HG03175 (cell line): ENCODE data around the gene MYCN.

Experiments used
- ATAC-seq: cut with Tn5 transposase; IDR thresholded peaks from one replicate; pipeline ENCODE4 v1.9.1; 2021; ENCODE audit warnings: mild to moderate bottlenecking, moderate library complexity; ENCODE audit not compliant: unreplicated experiment

MYCN gene

GRCh38 chr2:15974565-15975260 is 34.4 kb downstream of the MYCN start:
- no peak for ATAC-seq

- no peak for ATAC-seq
Measured at GRCh38 chr2:15975261-15975600, 34.9 kb downstream of the MYCN start.

GRCh38 chr2:15975676-15976075 is 35.3 kb downstream of the MYCN start:
- ATAC-seq = no peak

- ATAC-seq = no peak
Measured at GRCh38 chr2:15976354-15976753, 36.0 kb downstream of the MYCN start.

- ATAC-seq = no peak
Measured at GRCh38 chr2:15979051-15979758, 38.9 kb downstream of the MYCN start.

- ATAC-seq = no peak
Measured at GRCh38 chr2:15979759-15980604, 39.6 kb downstream of the MYCN start.

- ATAC-seq = no peak
Measured at GRCh38 chr2:15980605-15981098, 40.3 kb downstream of the MYCN start.

GRCh38 chr2:15981646-15982045 is 41.3 kb downstream of the MYCN start:
- ATAC-seq = no peak

- no peak for ATAC-seq
Measured at GRCh38 chr2:15982285-15983044, 42.1 kb downstream of the MYCN start.

GRCh38 chr2:15983496-15983895 is 43.1 kb downstream of the MYCN start:
- no peak for ATAC-seq

GRCh38 chr2:15984368-15985255 is 44.3 kb downstream of the MYCN start:
- no peak for ATAC-seq

- ATAC-seq = no peak
Measured at GRCh38 chr2:15985531-15985930, 45.2 kb downstream of the MYCN start.

- no peak for ATAC-seq
Measured at GRCh38 chr2:15986068-15986560, 45.8 kb downstream of the MYCN start.

GRCh38 chr2:15986644-15987043 is 46.3 kb downstream of the MYCN start:
- no peak for ATAC-seq

- no peak for ATAC-seq
Measured at GRCh38 chr2:15988733-15989132, 48.4 kb downstream of the MYCN start.

- no peak for ATAC-seq
Measured at GRCh38 chr2:15989559-15989958, 49.2 kb downstream of the MYCN start.

GRCh38 chr2:15990151-15991101 is 50.1 kb downstream of the MYCN start:
- no peak for ATAC-seq

- no peak for ATAC-seq
Measured at GRCh38 chr2:15991231-15991630, 50.9 kb downstream of the MYCN start.
